GM12878 (cell line): Measurements from ENCODE around the gene ZNF43. TPM values are rescaled to one million over a fixed set of nuclear protein-coding genes. Genes with fewer than 3 reads are reported as not detected.

Source experiments
- ATF3 ChIP-seq: IDR thresholded peaks from 2 replicates; pipeline ENCODE4 v1.6.1; 2011; ENCODE audit warnings: low read depth, mild to moderate bottlenecking, low read length, moderate library complexity, borderline replicate concordance; ENCODE audit errors: extremely low read depth
- BACH1 ChIP-seq: fragments of 450-650 bp; IDR thresholded peaks from 2 replicates; pipeline ENCODE4 v1.6.1; 2017; ENCODE audit warnings: mild to moderate bottlenecking, borderline replicate concordance
- BCL11A ChIP-seq: IDR thresholded peaks from 2 replicates; pipeline ENCODE4 v1.6.1; 2011; ENCODE audit warnings: low read depth, low read length
- CBFB ChIP-seq: IDR thresholded peaks from 2 replicates; pipeline ENCODE4 v1.6.1; 2016; ENCODE audit warnings: antibody characterized with exemption, low read depth
- CHD1 ChIP-seq: IDR thresholded peaks from 2 replicates; pipeline ENCODE4 v1.6.1; 2012; ENCODE audit warnings: low read depth, low read length, improper control_type of control experiment
- CTCF ChIP-seq, 3 experiments: IDR thresholded peaks in 2 of 3; conservative IDR thresholded peaks in 1 of 3; 2 replicates each; pipeline ENCODE4 v1.5.1; 2011; ENCODE audit warnings: low read depth in 3 of 3, low read length in 3 of 3, mild to moderate bottlenecking in 3 of 3, control low read depth in 2 of 3, moderate library complexity in 2 of 3, inconsistent platforms in 1 of 3, mixed read lengths in 1 of 3; ENCODE audit not compliant: control insufficient read depth in 2 of 3, insufficient read depth in 1 of 3; ENCODE audit errors: extremely low read depth in 1 of 3
- EP300 ChIP-seq, 2 experiments: fragments of 150-350 bp in 1 of 2; IDR thresholded peaks; 2 replicates each; pipeline ENCODE4 v1.6.1; 2011 to 2012; ENCODE audit warnings: low read depth in 2 of 2, low read length in 2 of 2, borderline replicate concordance in 1 of 2, improper control_type of control experiment in 1 of 2, inconsistent platforms in 1 of 2; ENCODE audit not compliant: control insufficient read depth in 1 of 2
- JUNB ChIP-seq: IDR thresholded peaks from 2 replicates; pipeline ENCODE4 v1.6.1; 2016; ENCODE audit warnings: antibody characterized with exemption, mild to moderate bottlenecking
- MXI1 ChIP-seq: fragments of 150-350 bp; IDR thresholded peaks from 2 replicates; pipeline ENCODE4 v1.6.1; 2011; ENCODE audit warnings: low read depth, mild to moderate bottlenecking, inconsistent platforms, low read length, improper control_type of control experiment
- MYB ChIP-seq: fragments of 150-350 bp; IDR thresholded peaks from 2 replicates; pipeline ENCODE4 v1.6.1; 2014; ENCODE audit warnings: mild to moderate bottlenecking, low read depth, low read length, borderline replicate concordance
- NBN ChIP-seq: fragments of 450-650 bp; IDR thresholded peaks from 2 replicates; pipeline ENCODE4 v1.6.1; 2016
- NFXL1 ChIP-seq: fragments of 450-650 bp; IDR thresholded peaks from 2 replicates; pipeline ENCODE4 v1.6.1; 2017; ENCODE audit warnings: antibody characterized with exemption, mild to moderate bottlenecking, borderline replicate concordance
- NRF1 ChIP-seq: conservative IDR thresholded peaks from 2 replicates; pipeline ENCODE4 v1.6.1; 2011; ENCODE audit warnings: mild to moderate bottlenecking, low read depth, low read length, improper control_type of control experiment
- POLR2A ChIP-seq: IDR thresholded peaks from 2 replicates; pipeline ENCODE4 v1.6.1; 2011; ENCODE audit warnings: low read depth, mild to moderate bottlenecking, low read length
- RFX5 ChIP-seq: IDR thresholded peaks from 2 replicates; pipeline ENCODE4 v1.6.1; 2011; ENCODE audit warnings: low read depth, low read length, improper control_type of control experiment
- RUNX3 ChIP-seq: IDR thresholded peaks from 2 replicates; pipeline ENCODE4 v1.6.1; 2012; ENCODE audit warnings: low read length, inconsistent platforms
- SMARCA5 ChIP-seq: fragments of 450-650 bp; IDR thresholded peaks from 2 replicates; pipeline ENCODE4 v1.6.1; 2017; ENCODE audit warnings: mild to moderate bottlenecking
- SPI1 ChIP-seq: IDR thresholded peaks from 2 replicates; pipeline ENCODE4 v1.6.1; 2011; ENCODE audit warnings: low read depth, mild to moderate bottlenecking, low read length, moderate library complexity, borderline replicate concordance; ENCODE audit not compliant: insufficient read depth
- TARDBP ChIP-seq: IDR thresholded peaks from 2 replicates; pipeline ENCODE4 v1.6.1; 2016; ENCODE audit warnings: borderline replicate concordance
- YBX1 ChIP-seq: fragments of 450-650 bp; IDR thresholded peaks from 2 replicates; pipeline ENCODE4 v1.6.1; 2016; ENCODE audit warnings: antibody characterized with exemption
- ZBED1 ChIP-seq: IDR thresholded peaks from 2 replicates; pipeline ENCODE4 v1.6.1; 2016; ENCODE audit warnings: borderline replicate concordance
- ZBTB4 ChIP-seq: fragments of 450-650 bp; formaldehyde crosslinking; IDR thresholded peaks from 2 replicates; pipeline ENCODE4 v1.4.0; 2022; ENCODE audit warnings: mild to moderate bottlenecking, moderate library complexity
- ZZZ3 ChIP-seq: IDR thresholded peaks from 2 replicates; pipeline ENCODE4 v1.6.1; 2011; ENCODE audit warnings: low read depth; ENCODE audit not compliant: control insufficient read depth, insufficient read length
- polyA plus RNA-seq, 11 experiments: library from polyadenylated mRNA; depleted of rRNA in 4 of 11; unstranded in 6 of 11; stranded (reverse) in 5 of 11; fragments of >200 nt; fragmentation: Nextera tagmentation in 4 of 11; fragmentation: Illumina TruSeq in 1 of 11; extraction: Ambion mirVana in 4 of 11; extraction: Trizol in 1 of 11; gene quantifications; 1 replicate in 1 of 11; 2 replicates in 10 of 11; pipeline versions ENCODE4 v1.2.1 to v1.2.3, GENCODE V29; 2011 to 2016; ENCODE audit warnings: inconsistent platforms in 2 of 11, missing spikeins in 2 of 11, low read depth in 1 of 11
- total RNA-seq, 4 experiments: library from RNA; depleted of rRNA in 3 of 4; stranded (reverse); fragments of >200 nt in 3 of 4; fragmentation: Illumina TruSeq in 1 of 4; extraction: Trizol in 1 of 4; gene quantifications; 2 replicates each; pipeline versions ENCODE4 v1.2.1 to v1.2.3, GENCODE V29; 2013 to 2021
- TF ChIP-seq, protein P1 (sequence below): IDR thresholded peaks from 2 replicates; pipeline ENCODE4 v1.6.1; 2012; ENCODE audit warnings: low read depth, low read length, improper control_type of control experiment

The ZNF43 gene
- total and polyA plus RNA-seq, 10 of the 15 experiments (the other 5 are each of a cell fraction or from before 2014, with no cell fraction given): 0.07 to 1.0 (median 0.38) TPM

DNA sequence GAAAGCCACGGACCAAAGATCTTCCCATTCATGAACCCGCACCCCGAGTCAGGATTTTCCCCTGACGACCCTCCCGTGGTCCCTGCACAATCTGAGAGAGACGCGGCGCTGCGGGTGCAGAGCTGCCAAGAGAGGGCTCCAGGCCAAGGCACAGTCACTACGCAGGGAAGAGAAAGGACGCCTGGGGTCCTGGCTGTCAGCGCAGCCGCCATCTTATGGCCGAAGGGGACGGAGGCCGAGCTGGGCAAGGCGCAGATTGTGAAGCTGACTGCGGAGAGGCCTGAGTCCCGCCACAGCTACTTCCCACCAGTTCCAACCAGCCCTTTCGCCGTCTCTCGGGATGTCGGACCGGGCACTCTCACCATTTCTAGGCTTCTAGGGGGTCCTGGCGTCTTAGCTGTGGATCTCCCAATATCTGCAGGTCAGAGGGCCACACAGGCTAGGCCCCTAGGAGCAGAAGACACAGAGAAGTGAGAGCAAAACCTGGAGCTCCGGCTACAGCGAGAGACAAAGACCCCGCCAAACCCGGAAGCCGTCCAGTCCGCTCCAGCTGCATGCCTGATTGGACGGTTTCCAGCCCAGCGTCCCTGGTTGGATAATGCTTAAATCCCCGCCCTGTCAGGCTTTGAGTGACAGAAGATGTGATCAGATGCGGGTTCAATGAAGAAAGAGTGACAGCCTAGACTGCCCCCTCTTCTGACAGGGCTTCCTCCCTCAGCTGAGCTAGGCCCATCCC, 68.7 kb downstream of the ZNF43 start, which contains the start of gene ZNF100 (continued):
- TF ChIP-seq BCL11A (no peak), CHD1 (no peak), CBFB (no peak), BACH1 (no peak), SMARCA5 (no peak), NFXL1 (no peak), ZZZ3 (no peak), NBN (peak; percentile 74; the same call in 1 of the 2 replicates), ATF3 (no peak), RFX5 (peak; percentile 50; the same call in 1 of the 2 replicates), MYB (no peak), JUNB (no peak), MXI1 (no peak), CTCF (IDR thresholded peaks at IDR 0.05 in 2 of 3, conservative IDR thresholded peaks at IDR 0.05 in 1 of 3; ENCODE audit: control insufficient read depth in 2 of 3, extremely low read depth in 1 of 3, insufficient read depth in 1 of 3, low read depth in 3 of 3, low read length in 3 of 3) (no peak), RUNX3 (peak; percentile 28), SPI1 (peak; percentile 92; the same call in 1 of the 2 replicates), EP300 (IDR thresholded peaks at IDR 0.05; ENCODE audit: borderline replicate concordance in 1 of 2, control insufficient read depth in 1 of 2, low read depth in 2 of 2, low read length in 2 of 2) (no peak), YBX1 (no peak), TARDBP (no peak), NRF1 (no peak), ZBTB4 (CRISPR knock-in tag) (no peak), ZBED1 (no peak), POLR2A (peak; percentile 86)
- TF ChIP-seq, protein P1, sequence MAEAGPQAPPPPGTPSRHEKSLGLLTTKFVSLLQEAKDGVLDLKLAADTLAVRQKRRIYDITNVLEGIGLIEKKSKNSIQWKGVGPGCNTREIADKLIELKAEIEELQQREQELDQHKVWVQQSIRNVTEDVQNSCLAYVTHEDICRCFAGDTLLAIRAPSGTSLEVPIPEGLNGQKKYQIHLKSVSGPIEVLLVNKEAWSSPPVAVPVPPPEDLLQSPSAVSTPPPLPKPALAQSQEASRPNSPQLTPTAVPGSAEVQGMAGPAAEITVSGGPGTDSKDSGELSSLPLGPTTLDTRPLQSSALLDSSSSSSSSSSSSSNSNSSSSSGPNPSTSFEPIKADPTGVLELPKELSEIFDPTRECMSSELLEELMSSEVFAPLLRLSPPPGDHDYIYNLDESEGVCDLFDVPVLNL: peak; percentile 78
